ENCODE measurements around the gene HNRNPU. TPM values are rescaled to one million over a fixed set of nuclear protein-coding genes. Genes with fewer than 3 reads are reported as not detected.

HNRNPU gene
- total RNA-seq, 1 donor from 2014 or later, result 379 TPM

GRCh38 chr1:244802041-244802440 is 62.3 kb downstream of the HNRNPU start:
- DNase-seq, result no peak

GRCh38 chr1:244801246-244801645 is 63.1 kb downstream of the HNRNPU start:
- DNase-seq, result no peak

GRCh38 chr1:244800821-244801220 is 63.5 kb downstream of the HNRNPU start:
- no peak for DNase-seq

Other genes with a start within 250 kb of the HNRNPU start
- gene DESI2, start 211.4 kb downstream of the HNRNPU start, total RNA-seq, result 43.4 TPM
- 18.7 TPM for gene COX20, start 28.9 kb downstream of the HNRNPU start, total RNA-seq